C4-2B (cell line): ENCODE data around the gene MTUS2.

Experiments
- H3K27ac ChIP-seq: fragments of 450-650 bp; 2 replicates; pipeline ENCODE4 v1.5.1; 2017
- ZFX ChIP-seq: fragments of 450-650 bp; IDR thresholded peaks from 2 replicates; pipeline ENCODE4 v1.6.1; 2017
- TF ChIP-seq, protein P1 (sequence below): fragments of 450-650 bp; conservative IDR thresholded peaks from 2 replicates; pipeline ENCODE4 v1.5.1; 2017; ENCODE audit warnings: mild to moderate bottlenecking

Gene MTUS2

DNA sequence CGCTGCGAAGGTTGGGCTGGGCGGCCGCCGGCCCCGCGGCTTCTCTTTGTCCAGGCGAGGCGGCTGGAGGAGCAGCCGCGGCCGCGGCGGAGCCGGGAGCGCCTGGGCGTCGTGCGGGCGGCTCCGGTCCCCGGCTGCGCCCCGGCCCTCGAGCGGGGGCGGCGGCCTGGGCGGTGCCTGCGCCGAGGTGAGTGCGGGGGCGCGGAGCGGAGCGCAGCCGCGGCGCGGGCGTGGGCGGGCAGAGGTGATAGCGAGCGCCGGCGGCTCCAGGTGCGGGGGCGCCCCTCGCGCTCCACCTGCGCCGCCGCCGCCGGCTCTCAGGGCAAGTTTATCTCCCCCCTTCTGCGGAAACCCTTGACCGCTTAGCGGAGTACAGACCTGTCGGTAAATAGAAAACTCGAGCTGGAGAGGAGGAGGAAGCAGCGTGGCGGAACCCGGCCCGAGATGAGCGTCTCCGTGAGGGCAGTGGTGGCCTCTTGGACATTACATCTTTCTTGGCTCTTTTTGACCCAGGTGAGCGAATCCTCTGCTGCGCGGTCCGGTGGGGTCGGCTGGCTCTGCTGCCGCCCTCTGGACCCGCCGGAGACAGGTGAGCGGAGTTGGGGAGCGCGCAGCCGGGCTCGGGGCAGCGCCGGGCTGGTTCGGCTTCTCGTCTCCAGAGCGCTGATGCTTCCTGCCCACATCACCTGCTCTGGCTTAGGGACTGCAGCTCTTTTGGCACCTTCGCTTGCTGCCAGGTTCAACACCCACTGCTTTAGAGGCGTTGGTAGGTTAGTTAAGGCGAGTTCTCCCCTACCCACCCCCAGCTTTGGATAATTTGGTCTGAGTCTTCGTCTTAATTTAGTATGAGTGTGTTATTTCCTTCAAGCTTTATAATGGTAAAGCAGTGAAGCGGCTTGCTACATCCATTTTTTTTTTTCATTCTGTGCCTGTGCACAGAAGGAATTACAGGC, at the start of gene MTUS2:
TSS of gene MTUS2 (plus strand) at position 241 of the 953 bp plus-strand sequence.
- TF ChIP-seq ZFX, result no peak
- TF ChIP-seq, protein P1, sequence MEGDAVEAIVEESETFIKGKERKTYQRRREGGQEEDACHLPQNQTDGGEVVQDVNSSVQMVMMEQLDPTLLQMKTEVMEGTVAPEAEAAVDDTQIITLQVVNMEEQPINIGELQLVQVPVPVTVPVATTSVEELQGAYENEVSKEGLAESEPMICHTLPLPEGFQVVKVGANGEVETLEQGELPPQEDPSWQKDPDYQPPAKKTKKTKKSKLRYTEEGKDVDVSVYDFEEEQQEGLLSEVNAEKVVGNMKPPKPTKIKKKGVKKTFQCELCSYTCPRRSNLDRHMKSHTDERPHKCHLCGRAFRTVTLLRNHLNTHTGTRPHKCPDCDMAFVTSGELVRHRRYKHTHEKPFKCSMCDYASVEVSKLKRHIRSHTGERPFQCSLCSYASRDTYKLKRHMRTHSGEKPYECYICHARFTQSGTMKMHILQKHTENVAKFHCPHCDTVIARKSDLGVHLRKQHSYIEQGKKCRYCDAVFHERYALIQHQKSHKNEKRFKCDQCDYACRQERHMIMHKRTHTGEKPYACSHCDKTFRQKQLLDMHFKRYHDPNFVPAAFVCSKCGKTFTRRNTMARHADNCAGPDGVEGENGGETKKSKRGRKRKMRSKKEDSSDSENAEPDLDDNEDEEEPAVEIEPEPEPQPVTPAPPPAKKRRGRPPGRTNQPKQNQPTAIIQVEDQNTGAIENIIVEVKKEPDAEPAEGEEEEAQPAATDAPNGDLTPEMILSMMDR, result no peak
- no peak within 1 kb of the TSS for H3K27ac ChIP-seq

DNA sequence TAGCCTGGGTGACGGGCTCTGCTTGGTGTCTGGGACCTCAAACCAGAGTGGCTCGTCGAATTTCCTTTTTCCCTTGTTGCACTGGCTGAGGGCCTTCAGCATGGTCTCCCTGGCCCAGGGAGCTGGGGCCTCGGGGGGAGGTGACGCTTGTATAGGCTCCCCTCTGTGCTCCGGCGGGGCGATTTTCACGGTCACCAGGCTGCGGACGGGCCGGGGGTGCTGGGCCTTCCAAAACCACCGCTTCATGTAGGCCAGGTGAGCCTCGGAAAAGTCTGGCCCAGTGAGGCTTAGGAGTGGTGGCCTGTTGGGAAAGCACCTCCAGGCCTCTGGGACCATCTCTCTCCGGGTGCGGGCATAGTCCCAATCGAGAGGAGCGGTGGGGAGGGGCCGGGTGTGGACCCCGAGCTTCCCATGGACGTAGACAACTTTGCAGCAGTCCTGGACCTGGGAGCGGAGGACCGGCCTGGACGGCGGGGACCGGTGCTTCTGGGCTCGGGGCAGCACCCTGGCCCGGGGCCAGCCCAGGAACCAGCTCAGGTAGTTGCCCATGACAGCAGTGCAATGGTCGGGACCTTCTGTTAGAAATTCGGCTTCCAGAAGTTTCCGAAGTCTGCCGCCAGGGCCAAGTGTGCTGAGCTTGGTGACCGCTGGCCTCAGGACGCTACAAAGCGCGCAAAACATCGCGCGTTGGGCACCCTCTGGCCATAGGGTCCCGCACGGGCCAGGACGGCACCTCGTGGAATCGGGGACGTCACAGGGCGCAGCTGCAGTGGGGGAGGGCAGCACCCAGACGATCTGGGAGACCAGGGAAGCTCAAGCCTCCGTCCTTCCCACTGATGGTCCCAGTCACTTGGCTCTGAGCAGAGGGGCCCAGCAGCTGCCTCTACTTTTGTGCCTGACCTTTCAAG, 41.6 kb upstream of the MTUS2 start:
- TF ChIP-seq, protein P1, result no peak
- TF ChIP-seq ZFX, result no peak
- H3K27ac ChIP-seq, result no peak overlapping the region

DNA sequence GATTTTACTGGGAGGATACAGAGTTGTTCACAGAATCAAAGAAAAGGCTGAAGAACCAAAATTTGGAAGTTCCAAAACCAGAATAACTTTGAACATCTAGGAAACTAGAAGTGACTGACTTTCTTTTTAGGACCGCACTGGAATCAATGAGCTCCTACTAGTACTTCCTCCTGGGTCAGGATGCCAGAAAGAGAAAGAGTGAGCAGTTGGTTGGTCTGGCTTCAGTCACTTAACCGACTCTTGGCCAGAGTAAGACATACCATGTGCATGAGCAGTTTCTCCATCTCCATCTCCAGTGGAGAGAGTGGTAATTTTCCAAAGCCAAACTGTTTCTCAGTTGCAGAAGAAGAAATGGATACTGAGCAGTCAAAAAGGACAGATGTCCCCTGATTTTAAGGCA, 27.1 kb upstream of the MTUS2 start:
- TF ChIP-seq, protein P1, result no peak
- TF ChIP-seq ZFX, result no peak
- H3K27ac ChIP-seq, result no peak overlapping the region

DNA sequence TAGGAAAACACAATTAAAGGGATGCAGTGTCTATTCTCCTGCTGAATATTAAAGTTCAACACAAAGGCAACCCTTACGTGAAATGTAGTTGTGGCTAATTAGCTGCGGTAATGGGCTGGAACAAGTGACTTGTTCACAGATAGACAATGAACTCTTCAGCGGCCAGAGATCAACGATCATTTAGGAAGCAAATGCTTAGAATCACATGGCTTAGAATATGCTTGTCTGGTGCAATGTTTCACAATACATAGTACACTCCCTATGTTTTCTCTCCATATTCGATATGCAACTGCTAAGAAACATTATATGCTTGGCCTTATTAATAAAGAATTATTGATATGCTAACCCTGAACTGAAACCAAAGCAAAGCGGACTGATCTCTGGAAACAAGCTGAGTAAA, 25.7 kb upstream of the MTUS2 start:
- H3K27ac ChIP-seq, result no peak overlapping the region
- TF ChIP-seq, protein P1, result no peak
- TF ChIP-seq ZFX, result no peak

GRCh38 chr13:28796938-28797257, 23.2 kb upstream of the MTUS2 start:
- TF ChIP-seq, protein P1, result peak; percentile 36
- TF ChIP-seq ZFX, result no peak
- H3K27ac ChIP-seq, result no peak overlapping the region

DNA sequence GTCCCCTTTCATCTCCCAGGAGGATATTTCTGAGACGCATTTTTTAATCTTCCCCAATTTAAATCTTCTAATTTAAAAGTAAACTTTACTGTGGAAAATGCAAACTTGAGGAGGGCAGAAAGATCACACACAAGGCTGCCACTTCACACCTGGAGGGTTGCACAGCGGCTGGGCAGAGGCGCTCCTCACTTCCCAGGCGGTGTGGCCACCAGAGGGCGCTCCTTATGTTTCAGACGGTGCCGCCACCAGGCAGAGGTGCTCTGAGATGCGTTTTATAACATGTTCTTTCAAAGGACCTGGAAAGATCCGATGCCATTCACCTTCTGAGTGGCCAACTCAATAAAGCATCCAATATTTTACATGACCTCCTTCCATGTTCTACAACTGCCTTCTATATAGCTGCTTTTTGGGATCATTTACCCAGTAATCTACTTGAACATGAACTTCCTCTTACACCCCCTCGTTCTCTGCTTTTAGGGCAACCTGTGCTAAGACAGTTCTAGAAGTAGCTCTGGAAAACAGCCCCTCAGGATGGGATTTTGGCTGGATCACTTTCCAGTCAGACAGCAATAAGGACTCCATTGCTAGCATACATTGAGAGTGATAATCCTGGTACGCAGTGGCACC, 14.8 kb upstream of the MTUS2 start:
- H3K27ac ChIP-seq, result no peak overlapping the region

More for the DNA sequence above, 14.8 kb upstream of the MTUS2 start:
- TF ChIP-seq, protein P1, result peak; percentile 97
- no peak for TF ChIP-seq ZFX
